ENCODE data around the gene ADGRL2.

- TF ChIP-seq, protein P1, sequence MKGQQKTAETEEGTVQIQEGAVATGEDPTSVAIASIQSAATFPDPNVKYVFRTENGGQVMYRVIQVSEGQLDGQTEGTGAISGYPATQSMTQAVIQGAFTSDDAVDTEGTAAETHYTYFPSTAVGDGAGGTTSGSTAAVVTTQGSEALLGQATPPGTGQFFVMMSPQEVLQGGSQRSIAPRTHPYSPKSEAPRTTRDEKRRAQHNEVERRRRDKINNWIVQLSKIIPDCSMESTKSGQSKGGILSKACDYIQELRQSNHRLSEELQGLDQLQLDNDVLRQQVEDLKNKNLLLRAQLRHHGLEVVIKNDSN (CRISPR knock-in tag; IDR thresholded peaks at IDR 0.05) = no peak
- no peak for TF ChIP-seq LARP7 (IDR thresholded peaks at IDR 0.05)
- TF ChIP-seq GATA2 (CRISPR knock-in tag; IDR thresholded peaks at IDR 0.05) = no peak
These were observed 50.5 kb downstream of the ADGRL2 start for GRCh38 chr1:81851217-81851616.
